GM10266 (cell line): ENCODE data around the gene SMIM3.

ENCODE experiments used
- DNase-seq: peaks from one replicate; pipeline ENCODE4 v3.0.0; 2012; ENCODE audit errors: extremely low spot score
- CTCF ChIP-seq: IDR thresholded peaks from 2 replicates; pipeline ENCODE4 v1.5.1; 2012; ENCODE audit warnings: mild to moderate bottlenecking, low read depth; ENCODE audit not compliant: control insufficient read depth, insufficient read depth; ENCODE audit errors: missing control alignments

The SMIM3 gene

GRCh38 chr5:150758531-150759333 lies 19.8 kb upstream of the SMIM3 start, which contains the start of gene DCTN4:
TSS of gene DCTN4 (minus strand) at chr5:150759017. CDS start at chr5:150758993, 24 bp downstream.
- DNase-seq, result peak; percentile 88
- no peak for TF ChIP-seq CTCF

- TF ChIP-seq CTCF, result no peak
- DNase-seq, result no peak
Observed at GRCh38 chr5:150759334-150759583, 19.3 kb upstream of the SMIM3 start.

- no peak for DNase-seq
- TF ChIP-seq CTCF, result no peak
Observed at GRCh38 chr5:150762211-150762610, 16.3 kb upstream of the SMIM3 start.

GRCh38 chr5:150763023-150763769 lies 15.4 kb upstream of the SMIM3 start:
- no peak for DNase-seq
- TF ChIP-seq CTCF, result no peak

DNA sequence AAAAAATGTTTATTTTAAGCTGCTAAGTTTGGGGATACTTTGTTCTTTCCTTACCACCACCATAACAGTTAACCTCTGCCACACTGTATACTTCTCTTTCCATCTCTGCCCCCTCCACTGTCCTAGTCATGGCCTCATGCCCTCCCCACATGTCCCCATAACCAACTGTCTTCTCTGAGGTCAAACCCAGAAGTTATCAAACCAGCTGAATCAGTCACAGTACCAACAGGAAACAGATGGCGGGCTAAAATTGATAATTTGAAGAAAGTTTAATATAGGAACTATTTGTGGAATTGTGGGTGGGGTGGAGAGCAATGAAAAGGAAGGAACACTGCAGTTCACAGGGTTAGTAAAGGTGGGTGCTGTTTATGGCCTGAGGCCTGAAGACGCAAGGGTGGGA lies 14.0 kb upstream of the SMIM3 start:
- TF ChIP-seq CTCF, result no peak
- no peak for DNase-seq

- DNase-seq, result no peak
- TF ChIP-seq CTCF, result no peak
Observed at GRCh38 chr5:150765011-150765798, 13.4 kb upstream of the SMIM3 start.
